WTC11 (cell line): Measurements from ENCODE around the gene SCYGR4.

Source experiments
- ZNF219 ChIP-seq: sonication (generic); formaldehyde crosslinking; IDR thresholded peaks from 2 replicates; pipeline ENCODE4 v1.8.0; 2023; ENCODE audit warnings: missing genetic modification reagents, mild to moderate bottlenecking, borderline replicate concordance
- ZNF532 ChIP-seq: fragments of 250-450 bp; sonication (Bioruptor Pico); IDR thresholded peaks from 2 replicates; pipeline ENCODE4 v1.9.0; 2021; ENCODE audit warnings: mild to moderate bottlenecking, borderline replicate concordance
- TF ChIP-seq, protein P1 (sequence below): sonication (generic); formaldehyde crosslinking; conservative IDR thresholded peaks from 2 replicates; pipeline ENCODE4 v1.8.1; 2023; ENCODE audit warnings: mild to moderate bottlenecking, low read depth, missing genetic modification reagents, moderate library complexity
- TF ChIP-seq, protein P2 (sequence below): sonication (generic); formaldehyde crosslinking; IDR thresholded peaks from 2 replicates; pipeline ENCODE4 v1.8.1; 2022; ENCODE audit warnings: mild to moderate bottlenecking, moderate library complexity, missing genetic modification reagents
- TF ChIP-seq, protein P3 (sequence below): sonication (generic); formaldehyde crosslinking; IDR thresholded peaks from 2 replicates; pipeline ENCODE4 v1.8.0; 2022; ENCODE audit warnings: mild to moderate bottlenecking, missing genetic modification reagents

DNA sequence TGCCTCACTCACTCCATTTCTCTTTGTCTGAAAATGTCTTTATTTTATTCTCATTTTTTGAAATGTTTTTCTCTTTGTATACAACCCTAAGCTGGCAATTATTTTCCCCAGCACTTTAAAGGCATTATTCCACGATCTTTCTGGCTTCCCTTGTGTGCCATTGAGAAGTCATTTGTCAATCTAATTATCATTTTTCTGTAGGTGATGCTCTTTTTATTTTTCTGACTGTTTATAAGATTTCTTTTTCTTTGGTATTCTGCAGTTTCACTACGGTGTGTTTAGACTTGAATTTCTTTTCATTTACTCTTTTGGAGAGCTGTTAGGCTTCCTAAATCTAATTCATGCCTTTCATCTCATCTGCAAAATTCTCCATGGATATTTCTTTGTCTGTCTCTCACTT, 8.1 kb downstream of the SCYGR4 start:
- TF ChIP-seq, protein P1, sequence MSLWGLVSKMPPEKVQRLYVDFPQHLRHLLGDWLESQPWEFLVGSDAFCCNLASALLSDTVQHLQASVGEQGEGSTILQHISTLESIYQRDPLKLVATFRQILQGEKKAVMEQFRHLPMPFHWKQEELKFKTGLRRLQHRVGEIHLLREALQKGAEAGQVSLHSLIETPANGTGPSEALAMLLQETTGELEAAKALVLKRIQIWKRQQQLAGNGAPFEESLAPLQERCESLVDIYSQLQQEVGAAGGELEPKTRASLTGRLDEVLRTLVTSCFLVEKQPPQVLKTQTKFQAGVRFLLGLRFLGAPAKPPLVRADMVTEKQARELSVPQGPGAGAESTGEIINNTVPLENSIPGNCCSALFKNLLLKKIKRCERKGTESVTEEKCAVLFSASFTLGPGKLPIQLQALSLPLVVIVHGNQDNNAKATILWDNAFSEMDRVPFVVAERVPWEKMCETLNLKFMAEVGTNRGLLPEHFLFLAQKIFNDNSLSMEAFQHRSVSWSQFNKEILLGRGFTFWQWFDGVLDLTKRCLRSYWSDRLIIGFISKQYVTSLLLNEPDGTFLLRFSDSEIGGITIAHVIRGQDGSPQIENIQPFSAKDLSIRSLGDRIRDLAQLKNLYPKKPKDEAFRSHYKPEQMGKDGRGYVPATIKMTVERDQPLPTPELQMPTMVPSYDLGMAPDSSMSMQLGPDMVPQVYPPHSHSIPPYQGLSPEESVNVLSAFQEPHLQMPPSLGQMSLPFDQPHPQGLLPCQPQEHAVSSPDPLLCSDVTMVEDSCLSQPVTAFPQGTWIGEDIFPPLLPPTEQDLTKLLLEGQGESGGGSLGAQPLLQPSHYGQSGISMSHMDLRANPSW (CRISPR knock-in tag) = no peak
- TF ChIP-seq ZNF219 = no peak
- TF ChIP-seq, protein P2, sequence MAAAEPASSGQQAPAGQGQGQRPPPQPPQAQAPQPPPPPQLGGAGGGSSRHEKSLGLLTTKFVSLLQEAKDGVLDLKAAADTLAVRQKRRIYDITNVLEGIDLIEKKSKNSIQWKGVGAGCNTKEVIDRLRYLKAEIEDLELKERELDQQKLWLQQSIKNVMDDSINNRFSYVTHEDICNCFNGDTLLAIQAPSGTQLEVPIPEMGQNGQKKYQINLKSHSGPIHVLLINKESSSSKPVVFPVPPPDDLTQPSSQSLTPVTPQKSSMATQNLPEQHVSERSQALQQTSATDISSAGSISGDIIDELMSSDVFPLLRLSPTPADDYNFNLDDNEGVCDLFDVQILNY (CRISPR knock-in tag) = no peak
- no peak for TF ChIP-seq ZNF532 (CRISPR knock-in tag)
- TF ChIP-seq, protein P3, sequence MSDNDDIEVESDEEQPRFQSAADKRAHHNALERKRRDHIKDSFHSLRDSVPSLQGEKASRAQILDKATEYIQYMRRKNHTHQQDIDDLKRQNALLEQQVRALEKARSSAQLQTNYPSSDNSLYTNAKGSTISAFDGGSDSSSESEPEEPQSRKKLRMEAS (CRISPR knock-in tag) = no peak
